A549 treated with AZD2906 at 1 μM for 4 hours (cell line): Measurements from ENCODE around the gene ZNF865. TPM values are rescaled to one million over a fixed set of nuclear protein-coding genes. Genes with fewer than 3 reads are reported as not detected.

Source experiments
- total RNA-seq: library from RNA; stranded (reverse); fragments of 200-300 nt; extraction: Qiagen RNA extraction; gene quantifications from 5 replicates; pipeline ENCODE4 v1.2.3, GENCODE V29; 2022

ZNF865 gene
- 7.1 to 12.5 TPM (median 12.2 TPM) in 5 replicates for total RNA-seq

GRCh38 chr19:55605637-55606470 lies at the start of gene ZNF865:
TSS of gene ZNF865 (plus strand) at chr19:55605647. CDS start at chr19:55613619, 7,972 bp downstream.

GRCh38 chr19:55580628-55581144 lies 24.8 kb upstream of the ZNF865 start, which contains the start of gene ZNF579:
TSS of gene ZNF579 (minus strand) at chr19:55580848. CDS start at chr19:55579639, 1,209 bp downstream.

GRCh38 chr19:55599468-55599841 lies 6.0 kb upstream of the ZNF865 start, which contains the start of gene FIZ1:
TSS of gene FIZ1 (minus strand) at chr19:55599517. CDS start at chr19:55597865, 1,652 bp downstream.

GRCh38 chr19:55599842-55600661 lies 5.4 kb upstream of the ZNF865 start, which contains the start of gene ZNF524:
TSS of gene ZNF524 (plus strand) at chr19:55600288. CDS start at chr19:55602113, 1,825 bp downstream.

GRCh38 chr19:55624109-55625003 lies 18.9 kb downstream of the ZNF865 start, which contains the start of gene ZNF784:
TSS of gene ZNF784 (minus strand) at chr19:55624566. CDS start at chr19:55624561, 5 bp downstream.

GRCh38 chr19:55640577-55641425 lies 35.4 kb downstream of the ZNF865 start, which contains the start of gene ZNF580:
TSS of gene ZNF580 (plus strand) at chr19:55641002. CDS start at chr19:55642509, 1,507 bp downstream.

GRCh38 chr19:55643003-55643886 lies 37.8 kb downstream of the ZNF865 start, which contains the start of gene ZNF581:
TSS of gene ZNF581 (plus strand) at chr19:55643649. CDS start at chr19:55644572, 923 bp downstream.

GRCh38 chr19:55647732-55648584 lies 42.5 kb downstream of the ZNF865 start, which contains the start of gene CCDC106:
TSS of gene CCDC106 (plus strand) at chr19:55648212. CDS start at chr19:55649047, 835 bp downstream.

GRCh38 chr19:55654868-55655647 lies 49.6 kb downstream of the ZNF865 start, which contains the start of gene U2AF2:
TSS of gene U2AF2 (plus strand) at chr19:55655035. CDS start at chr19:55655105, 70 bp downstream.

Other genes starting within 250 kb of the ZNF865 start
- gene GARIN5B, start 242.4 kb upstream of the ZNF865 start, total RNA-seq = 0.03 to 0.14 TPM (median 0.12 TPM) in 5 replicates
- gene IL11, start 235.2 kb upstream of the ZNF865 start, total RNA-seq = 9.6 to 11.2 TPM (median 10.5 TPM) in 5 replicates
- gene TMEM190, start 228.8 kb upstream of the ZNF865 start, total RNA-seq = 0.93 to 2.2 TPM (median 1.3 TPM) in 5 replicates
- gene TMEM238, start 221.4 kb upstream of the ZNF865 start, total RNA-seq = 2.0 to 9.6 TPM (median 7.8 TPM) in 5 replicates
- 2,614 to 2,914 TPM (median 2,802 TPM) in 5 replicates for gene RPL28, start 219.7 kb upstream of the ZNF865 start, total RNA-seq
- gene UBE2S, start 197.9 kb upstream of the ZNF865 start, total RNA-seq = 270 to 454 TPM (median 404 TPM) in 5 replicates
- 0.01 TPM in 1 of 5 replicates, not detected in the others for gene SHISA7, start 162.3 kb upstream of the ZNF865 start, total RNA-seq
- gene ISOC2, start 144.0 kb upstream of the ZNF865 start, total RNA-seq = 55.5 to 66.5 TPM (median 58.3 TPM) in 5 replicates
- not detected in 5 replicates for gene C19orf85, start 140.9 kb upstream of the ZNF865 start, total RNA-seq
- 5.1 to 10.1 TPM (median 7.8 TPM) in 5 replicates for gene ZNF628, start 129.0 kb upstream of the ZNF865 start, total RNA-seq
- gene NAT14, start 120.5 kb upstream of the ZNF865 start, total RNA-seq = 36.7 to 57.2 TPM (median 56.0 TPM) in 5 replicates
- 0.40 to 0.99 TPM (median 0.66 TPM) in 5 replicates for gene SSC5D, start 117.2 kb upstream of the ZNF865 start, total RNA-seq
- 1.5 to 2.4 TPM (median 1.9 TPM) in 5 replicates for gene SBK2, start 68.5 kb upstream of the ZNF865 start, total RNA-seq
- gene SBK3, start 60.1 kb upstream of the ZNF865 start, total RNA-seq = 1.9 to 2.2 TPM (median 2.1 TPM) in 5 replicates
- 20.8 to 35.0 TPM (median 33.5 TPM) in 5 replicates for gene ZNF579, start 24.8 kb upstream of the ZNF865 start, total RNA-seq
- gene FIZ1, start 6.1 kb upstream of the ZNF865 start, total RNA-seq = 20.8 to 26.0 TPM (median 24.6 TPM) in 5 replicates
- gene ZNF524, start 5.4 kb upstream of the ZNF865 start, total RNA-seq = 13.9 to 20.0 TPM (median 17.7 TPM) in 5 replicates
- 4.4 to 6.8 TPM (median 6.4 TPM) in 5 replicates for gene ZNF784, start 18.9 kb downstream of the ZNF865 start, total RNA-seq
- gene ZNF580, start 35.4 kb downstream of the ZNF865 start, total RNA-seq = 26.5 to 56.4 TPM (median 52.5 TPM) in 5 replicates
- 40.1 to 50.7 TPM (median 47.5 TPM) in 5 replicates for gene ZNF581, start 38.0 kb downstream of the ZNF865 start, total RNA-seq
- gene CCDC106, start 42.6 kb downstream of the ZNF865 start, total RNA-seq = 15.2 to 19.4 TPM (median 16.9 TPM) in 5 replicates
- 269 to 309 TPM (median 285 TPM) in 5 replicates for gene U2AF2, start 49.4 kb downstream of the ZNF865 start, total RNA-seq
- gene EPN1, start 69.6 kb downstream of the ZNF865 start, total RNA-seq = 135 to 218 TPM (median 203 TPM) in 5 replicates
- not detected in 5 replicates for gene NLRP9, start 132.8 kb downstream of the ZNF865 start, total RNA-seq
- gene RFPL4A, start 153.4 kb downstream of the ZNF865 start, total RNA-seq = 0.48 to 1.1 TPM (median 0.80 TPM) in 5 replicates
- gene RFPL4AL1, start 163.5 kb downstream of the ZNF865 start, total RNA-seq = 0.10 to 0.29 TPM (median 0.14 TPM) in 4 of 5 replicates, not detected in the other
- 0.01 to 0.03 TPM (median 0.03 TPM) in 4 of 5 replicates, not detected in the other for gene NLRP11, start 226.4 kb downstream of the ZNF865 start, total RNA-seq
- gene NLRP4, start 230.9 kb downstream of the ZNF865 start, total RNA-seq = 0.02 TPM in 1 of 5 replicates, not detected in the others